HG02798 (cell line): ENCODE measurements around the gene FAM83E.
"Not testable (repeated sequence)": the region's sequence is repeated elsewhere in the genome, so short reads cannot be mapped to it uniquely, and the experiment has no call there.

Experiments
- ATAC-seq: cut with Tn5 transposase; IDR thresholded peaks from one replicate; pipeline ENCODE4 v1.9.1; 2021; ENCODE audit warnings: mild to moderate bottlenecking; ENCODE audit not compliant: unreplicated experiment, poor library complexity

The FAM83E gene

GRCh38 chr19:48588670-48589401 is 26.0 kb downstream of the FAM83E start:
- ATAC-seq, result peak; percentile 60

- no peak for ATAC-seq
These were observed 27.5 kb downstream of the FAM83E start for GRCh38 chr19:48587387-48587786.

- ATAC-seq, result no peak
These were observed 32.7 kb downstream of the FAM83E start for GRCh38 chr19:48582168-48582567.

DNA sequence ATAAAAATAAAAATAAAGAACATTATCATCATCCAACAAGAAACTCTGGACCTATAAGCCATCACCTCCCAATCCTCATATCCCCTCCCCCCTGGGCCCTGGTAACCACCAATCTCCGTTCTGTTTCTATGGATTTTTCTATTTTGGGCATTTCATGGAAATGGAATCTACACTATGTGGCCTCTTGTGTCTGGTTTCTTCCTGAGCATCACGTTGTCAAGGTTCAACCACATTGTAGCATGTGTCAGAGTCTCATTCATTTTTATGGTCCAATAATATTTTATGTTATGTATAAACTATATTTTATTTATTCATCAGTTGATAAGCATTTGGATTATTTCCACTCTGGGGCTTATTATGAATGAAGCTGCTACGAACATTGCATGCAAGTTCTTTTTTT is 36.0 kb downstream of the FAM83E start:
- ATAC-seq, result no peak

DNA sequence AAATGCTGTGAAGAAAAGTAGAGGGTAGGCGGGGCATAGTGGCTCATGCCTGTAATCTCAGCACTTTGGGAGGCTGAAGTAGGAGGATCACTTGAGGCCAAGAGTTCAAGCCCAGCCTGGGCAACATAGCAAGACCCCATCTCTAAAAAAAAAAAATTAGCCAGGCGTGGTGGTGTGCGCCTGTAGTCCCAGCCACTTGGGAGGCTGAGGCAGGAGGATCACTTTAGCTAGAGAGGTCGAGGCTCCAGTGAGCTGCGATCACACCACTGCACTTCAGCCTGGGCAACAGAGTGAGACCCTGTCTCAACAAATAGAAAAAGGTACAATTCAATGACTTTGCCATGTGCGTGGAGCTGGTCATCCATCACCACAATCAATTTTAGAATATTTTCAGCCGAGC is 37.0 kb downstream of the FAM83E start:
- ATAC-seq, result not testable (repeated sequence)

- no peak for ATAC-seq
These were observed 38.8 kb downstream of the FAM83E start for GRCh38 chr19:48575931-48576622.

GRCh38 chr19:48573163-48573505 is 41.7 kb downstream of the FAM83E start:
- no peak for ATAC-seq

DNA sequence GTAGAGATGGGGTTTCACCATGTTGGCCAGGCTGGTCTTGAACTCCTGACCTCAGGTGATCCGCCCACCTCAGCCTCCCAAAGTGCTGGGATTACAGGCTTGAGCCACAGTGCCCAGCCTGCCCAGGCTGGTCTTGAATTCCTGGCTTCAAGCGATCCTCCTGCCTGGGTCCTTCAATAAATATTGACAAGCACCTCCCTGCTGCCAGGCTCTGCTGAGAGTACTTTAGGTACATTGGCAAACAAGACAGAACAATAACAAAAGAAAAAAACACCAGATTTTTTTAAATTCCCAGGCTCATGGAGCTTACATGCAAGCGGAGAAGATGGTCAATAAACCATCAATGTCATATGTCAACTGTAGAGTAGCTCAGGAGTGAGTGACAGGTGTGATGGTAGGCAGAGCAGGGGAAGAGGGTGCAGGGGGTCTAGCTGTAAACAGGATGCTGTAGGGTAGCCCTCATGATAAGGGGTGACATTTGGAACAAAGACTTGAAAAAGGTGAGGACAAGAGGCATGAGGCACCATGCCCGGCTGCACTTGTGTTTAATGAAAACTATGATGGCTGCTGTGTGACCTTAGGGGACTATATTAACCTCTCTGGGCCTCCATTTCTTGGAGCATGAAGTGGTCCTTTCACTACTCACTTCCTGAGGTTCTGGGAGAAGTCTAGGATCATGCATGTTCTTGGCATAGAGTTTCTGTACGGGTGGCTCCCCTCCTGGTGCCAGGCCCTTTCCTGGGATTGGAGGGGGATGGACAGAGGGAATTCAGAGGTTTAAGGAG is 43.3 kb downstream of the FAM83E start:
- no peak for ATAC-seq

DNA sequence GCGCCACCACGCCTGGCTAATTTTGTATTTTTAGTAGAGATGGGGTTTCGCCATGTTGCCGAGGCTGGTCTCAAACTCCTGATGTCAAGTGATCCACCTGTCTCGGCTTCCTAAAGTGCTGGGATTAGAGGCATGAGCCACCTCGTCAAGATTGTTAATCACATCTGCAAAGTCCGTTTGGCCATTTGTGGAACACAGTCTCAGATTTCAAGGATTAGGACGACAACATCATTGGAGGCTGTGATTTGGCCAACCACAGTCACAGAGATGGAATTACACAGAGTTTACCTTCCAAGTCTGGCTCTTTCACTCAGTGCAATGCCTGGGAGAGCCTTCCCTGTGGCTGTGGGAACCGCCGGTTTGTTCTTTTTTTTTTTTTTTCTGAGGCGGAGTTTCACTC is 45.1 kb downstream of the FAM83E start:
- ATAC-seq, result no peak

DNA sequence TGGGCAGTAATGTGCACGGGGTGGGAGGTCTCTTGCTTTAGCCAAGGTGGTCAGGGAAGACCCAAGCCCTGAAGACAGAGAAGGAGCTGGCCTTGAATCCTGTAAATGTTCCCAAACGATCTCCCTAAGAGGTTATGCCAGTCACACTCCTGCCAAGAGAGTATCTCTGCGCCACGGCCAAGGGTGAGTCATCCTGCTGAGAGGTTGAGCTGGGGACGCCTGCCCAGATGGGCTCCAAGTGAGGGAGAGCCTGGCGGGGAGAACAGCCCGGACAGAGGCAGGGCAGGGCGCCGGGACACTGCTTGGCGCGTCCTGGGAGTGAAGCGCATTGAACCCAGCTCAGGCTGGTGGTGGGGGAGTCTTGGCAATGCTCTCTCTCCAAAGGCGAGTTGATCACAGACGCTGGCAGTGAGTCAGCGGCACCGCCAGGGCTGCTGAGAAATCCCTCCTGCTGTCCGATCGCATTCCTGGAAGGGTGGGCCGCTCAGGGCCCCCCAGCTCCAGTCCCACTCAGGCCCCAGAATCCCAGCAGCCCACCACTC is 46.5 kb downstream of the FAM83E start:
- ATAC-seq, result no peak

- ATAC-seq, result no peak
These were observed 49.8 kb downstream of the FAM83E start for GRCh38 chr19:48565090-48565489.
